Smooth muscle cell (in vitro differentiated cells): Measurements from ENCODE around the gene RRP9. TPM values are rescaled to one million over a fixed set of nuclear protein-coding genes. Genes with fewer than 3 reads are reported as not detected.

Experiments used
- polyA plus RNA-seq: library from polyadenylated mRNA; unstranded; fragments of >200 nt; fragmentation: Nextera tagmentation; extraction: Ambion mirVana; gene quantifications from 2 replicates; pipeline ENCODE4 v1.2.1, GENCODE V29; 2016
- small RNA-seq: library from RNA; depleted of rRNA; stranded (forward); fragments of <200 nt; gene quantifications from one replicate; pipeline ENCODE3, GENCODE V24; 2014
- total RNA-seq: library from RNA; depleted of rRNA; stranded (reverse); fragments of >200 nt; gene quantifications from 2 replicates; pipeline ENCODE4 v1.2.3, GENCODE V29; 2014

Gene RRP9
- total and polyA plus RNA-seq, 2 experiments from 2014 or later: 13.1 to 23.9 TPM

Small RNA genes within 50 kb of the gene (small RNA-seq; reads per million reads assigned to genes)
- not detected for gene AC115284.1

Other genes with a start within 250 kb of the RRP9 start
- gene GRM2, start 234.8 kb downstream of the RRP9 start, total RNA-seq: 0.63 TPM in 1 of 2 replicates, not detected in the other
- gene GRM2, start 234.8 kb downstream of the RRP9 start, polyA plus RNA-seq: 0.40 and 0.65 TPM in 2 replicates
- not detected in 2 replicates for gene IQCF6, start 162.7 kb downstream of the RRP9 start, total RNA-seq
- not detected in 2 replicates for gene IQCF6, start 162.7 kb downstream of the RRP9 start, polyA plus RNA-seq
- gene IQCF2, start 80.3 kb downstream of the RRP9 start, total RNA-seq: not detected in 2 replicates
- gene IQCF2, start 80.3 kb downstream of the RRP9 start, polyA plus RNA-seq: not detected in 2 replicates
- gene IQCF5, start 66.3 kb downstream of the RRP9 start, total RNA-seq: not detected in 2 replicates
- not detected in 2 replicates for gene IQCF5, start 66.3 kb downstream of the RRP9 start, polyA plus RNA-seq
- gene IQCF1, start 38.6 kb downstream of the RRP9 start, total RNA-seq: not detected in 2 replicates
- not detected in 2 replicates for gene IQCF1, start 38.6 kb downstream of the RRP9 start, polyA plus RNA-seq
- 7.2 and 15.1 TPM in 2 replicates for gene PARP3, start 459 bp upstream of the RRP9 start, total RNA-seq
- gene PARP3, start 459 bp upstream of the RRP9 start, polyA plus RNA-seq: 10.5 and 12.3 TPM in 2 replicates
- gene GPR62, start 13.5 kb upstream of the RRP9 start, total RNA-seq: 0.18 TPM in 1 of 2 replicates, not detected in the other
- 0.09 and 0.52 TPM in 2 replicates for gene GPR62, start 13.5 kb upstream of the RRP9 start, polyA plus RNA-seq
- gene PCBP4, start 25.6 kb upstream of the RRP9 start, total RNA-seq: 42.6 and 51.4 TPM in 2 replicates
- gene PCBP4, start 25.6 kb upstream of the RRP9 start, polyA plus RNA-seq: 81.2 and 97.4 TPM in 2 replicates
- 17.8 and 18.9 TPM in 2 replicates for gene ABHD14B, start 32.1 kb upstream of the RRP9 start, total RNA-seq
- 26.2 and 31.4 TPM in 2 replicates for gene ABHD14B, start 32.1 kb upstream of the RRP9 start, polyA plus RNA-seq
- 6.2 and 16.1 TPM in 2 replicates for gene ABHD14A, start 33.2 kb upstream of the RRP9 start, total RNA-seq
- gene ABHD14A, start 33.2 kb upstream of the RRP9 start, polyA plus RNA-seq: 38.6 and 49.7 TPM in 2 replicates
- 39.6 and 43.0 TPM in 2 replicates for gene ACY1, start 41.6 kb upstream of the RRP9 start, total RNA-seq
- 33.8 and 38.4 TPM in 2 replicates for gene ACY1, start 41.6 kb upstream of the RRP9 start, polyA plus RNA-seq
- 1,004 and 1,042 TPM in 2 replicates for gene RPL29, start 54.0 kb upstream of the RRP9 start, total RNA-seq
- 708 and 743 TPM in 2 replicates for gene RPL29, start 54.0 kb upstream of the RRP9 start, polyA plus RNA-seq
- 25.0 and 26.8 TPM in 2 replicates for gene DUSP7, start 114.7 kb upstream of the RRP9 start, total RNA-seq
- gene DUSP7, start 114.7 kb upstream of the RRP9 start, polyA plus RNA-seq: 12.4 and 13.3 TPM in 2 replicates
- gene POC1A, start 212.5 kb upstream of the RRP9 start, total RNA-seq: 1.8 and 3.2 TPM in 2 replicates
- 7.6 and 7.9 TPM in 2 replicates for gene POC1A, start 212.5 kb upstream of the RRP9 start, polyA plus RNA-seq